NCI-H524 (cell line): ENCODE results near the gene SRC.

Experiments used
- DNase-seq, 2 experiments: peaks; one replicate each; lab custom pipeline; 2025; lab: John Stamatoyannopoulos, UW

The SRC gene

DNA sequence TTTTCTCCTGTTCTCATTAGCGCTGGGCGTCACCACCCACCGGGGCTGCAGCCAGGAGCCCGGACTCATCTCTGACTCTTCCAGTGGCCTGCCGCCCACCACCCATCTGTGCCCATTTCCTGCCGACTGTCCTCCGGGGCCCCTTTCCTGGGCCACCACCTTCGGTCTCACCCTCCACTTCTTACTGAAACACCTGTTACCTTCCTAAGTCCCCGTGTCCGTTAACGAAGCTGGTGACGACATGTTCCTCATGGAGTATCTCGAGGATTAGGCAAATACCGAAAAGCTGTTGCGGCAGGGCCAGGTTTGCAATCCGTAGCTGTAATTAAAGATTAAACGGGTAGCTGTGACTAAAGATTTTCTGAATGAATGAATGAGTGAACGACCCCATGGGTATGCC lies 80.2 kb downstream of the SRC start:
- peak; percentile 70 to 72 for DNase-seq

DNA sequence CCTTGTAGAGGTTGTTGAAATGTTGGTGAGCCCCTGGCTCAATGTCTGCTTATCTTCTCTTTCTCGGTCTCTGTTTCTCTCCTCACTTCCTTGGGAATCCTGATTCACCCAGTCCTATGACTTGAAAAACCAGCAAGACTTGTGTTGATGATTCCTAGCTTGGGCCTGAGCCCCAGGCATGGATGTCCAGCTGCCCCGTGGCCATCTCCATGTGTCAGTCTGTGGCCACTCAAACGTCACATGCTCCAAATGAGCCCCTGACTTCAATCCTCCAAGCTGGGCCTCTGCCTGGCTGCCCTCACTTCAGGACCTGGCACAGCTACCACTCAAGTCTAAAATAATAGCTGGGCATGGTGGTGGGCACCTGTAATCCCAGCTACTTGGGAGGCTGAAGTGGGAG lies 81.0 kb downstream of the SRC start:
- DNase-seq, result no peak

DNA sequence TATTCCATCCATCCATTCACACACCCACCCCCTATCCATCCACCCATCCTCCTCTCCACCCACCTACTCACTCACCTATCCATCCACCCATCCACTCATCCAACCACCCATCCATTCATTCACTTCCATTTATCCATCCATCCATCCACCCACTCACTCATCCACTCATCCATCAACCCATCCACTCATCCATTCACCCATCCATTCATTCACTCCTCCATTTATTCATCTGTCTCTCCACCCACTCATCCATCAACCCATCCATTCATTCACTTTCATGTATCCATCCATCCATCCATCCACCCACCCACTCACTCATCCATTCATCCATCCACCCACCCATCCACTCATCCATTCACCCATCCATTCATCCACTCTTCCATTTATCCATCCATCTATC lies 84.1 kb downstream of the SRC start:
- no peak for DNase-seq

DNA sequence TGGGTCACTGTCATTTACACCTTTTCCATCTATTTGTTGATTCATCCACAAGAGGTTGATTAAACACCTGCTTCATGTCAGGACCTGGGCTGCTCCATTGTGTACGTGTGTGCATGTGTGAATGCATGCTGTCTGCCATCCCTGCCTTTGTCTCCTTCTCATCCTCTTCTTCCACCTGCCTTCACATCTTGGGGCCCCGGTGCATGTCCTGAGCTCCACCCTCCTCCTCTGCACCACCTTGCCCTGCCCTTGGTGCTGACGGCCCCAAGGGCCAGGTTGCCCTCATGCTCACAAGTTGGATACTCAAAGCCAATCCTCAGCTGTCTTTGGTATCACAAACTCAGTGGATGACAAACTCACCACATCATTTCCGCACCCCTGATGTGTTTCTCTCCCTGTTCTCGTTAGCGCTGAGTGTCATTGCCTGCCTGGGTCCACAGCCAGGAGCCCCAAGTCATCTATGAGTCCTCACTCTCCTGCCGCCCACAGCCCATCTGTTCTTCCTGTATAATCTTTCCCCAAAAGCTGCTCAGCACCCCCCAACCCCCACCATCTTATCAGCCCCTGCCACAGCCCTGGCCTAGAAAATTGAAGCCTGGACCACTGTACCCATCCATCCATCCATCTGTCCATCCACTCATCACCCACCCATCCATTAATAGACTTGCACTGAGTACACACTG lies 85.0 kb downstream of the SRC start:
- no peak for DNase-seq

DNA sequence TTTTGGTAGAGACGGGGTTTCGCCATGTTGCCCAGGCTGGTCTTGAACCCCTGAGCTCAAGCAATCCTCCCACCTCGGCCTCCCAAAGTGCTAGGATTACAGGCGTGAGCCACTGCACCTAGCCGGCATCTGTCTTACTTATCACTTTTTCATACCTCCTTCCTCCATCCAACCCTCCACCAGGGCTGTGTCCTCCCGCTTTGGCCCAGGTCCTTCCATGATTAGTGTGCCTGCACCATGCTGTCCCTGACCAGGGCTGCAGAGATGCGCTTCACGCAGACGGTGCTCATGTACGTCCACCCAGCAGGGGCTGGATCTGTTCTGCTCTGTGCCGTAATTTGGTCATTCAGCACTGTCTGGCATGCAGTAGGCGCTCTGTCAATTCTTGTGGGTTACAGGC lies 85.8 kb downstream of the SRC start:
- no peak for DNase-seq

DNA sequence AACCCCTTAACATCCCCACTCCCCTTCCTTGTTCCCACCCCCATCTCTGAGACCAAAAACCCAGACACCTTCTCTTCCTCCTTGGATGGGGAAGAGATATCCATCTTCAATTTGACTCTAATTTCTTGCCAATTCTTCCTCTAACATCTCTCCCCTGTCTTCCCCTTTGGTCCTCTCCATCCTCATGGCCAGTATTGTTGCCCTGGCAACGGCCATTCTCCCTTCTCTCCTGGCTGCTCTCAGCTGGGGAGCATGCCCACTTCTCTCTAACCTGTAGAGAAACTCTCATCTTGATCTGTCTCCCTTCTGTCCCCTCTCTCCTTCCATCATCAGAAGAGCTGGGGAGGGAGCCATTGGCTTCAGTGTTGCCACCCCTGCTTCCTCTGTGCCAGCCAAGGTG lies 86.7 kb downstream of the SRC start:
- no peak for DNase-seq

DNA sequence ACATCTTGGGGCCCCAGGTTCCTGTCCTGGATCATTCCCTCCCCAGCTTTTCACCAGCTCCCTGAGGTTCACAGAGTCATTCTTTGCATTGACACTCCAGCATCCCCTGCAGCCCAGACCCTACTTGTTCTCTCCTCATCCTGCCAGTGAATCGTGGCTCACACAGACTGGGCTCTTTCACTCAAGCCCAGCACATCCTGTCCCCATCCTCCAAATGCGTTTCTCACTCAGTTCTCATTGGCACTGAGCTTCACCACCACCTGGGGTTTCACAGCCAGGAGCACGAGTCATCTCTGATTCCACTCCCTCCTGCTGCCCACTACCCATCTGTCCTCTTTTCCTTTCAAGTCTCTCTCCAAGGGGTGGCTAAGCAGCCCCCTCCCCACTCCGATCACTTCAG lies 89.7 kb downstream of the SRC start:
- no peak for DNase-seq

DNA sequence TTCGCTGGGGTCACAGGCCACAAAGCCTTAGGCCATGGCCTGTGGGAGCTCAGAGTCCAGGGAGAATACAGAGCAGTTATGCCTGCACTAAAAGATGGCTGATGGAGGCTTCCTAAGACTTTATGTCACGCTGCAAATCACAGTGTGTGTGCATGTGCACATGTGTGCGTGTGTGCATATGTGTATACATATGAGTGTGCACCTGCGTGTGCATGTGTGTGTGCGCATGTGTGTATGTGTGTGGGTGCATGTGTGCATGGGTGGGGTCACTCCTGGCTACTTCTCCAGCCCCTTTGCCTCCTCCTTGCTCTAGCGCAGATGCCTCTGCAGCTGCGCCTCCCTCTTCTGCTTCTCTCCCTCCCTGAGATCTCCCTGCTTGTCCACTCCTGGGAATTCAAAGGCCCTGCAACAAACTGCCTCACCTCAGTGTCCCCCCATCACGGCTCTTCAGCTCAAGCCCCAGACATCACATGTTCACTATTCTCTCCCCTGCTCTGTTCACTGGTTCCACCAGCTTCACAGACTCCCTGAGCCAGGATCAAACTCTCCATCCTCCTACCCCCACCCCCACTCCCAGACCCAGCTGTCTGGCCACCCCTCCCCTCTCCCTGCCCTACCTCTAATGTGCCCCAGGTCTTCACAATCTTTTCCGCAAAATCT lies 90.7 kb downstream of the SRC start:
- no peak for DNase-seq

DNA sequence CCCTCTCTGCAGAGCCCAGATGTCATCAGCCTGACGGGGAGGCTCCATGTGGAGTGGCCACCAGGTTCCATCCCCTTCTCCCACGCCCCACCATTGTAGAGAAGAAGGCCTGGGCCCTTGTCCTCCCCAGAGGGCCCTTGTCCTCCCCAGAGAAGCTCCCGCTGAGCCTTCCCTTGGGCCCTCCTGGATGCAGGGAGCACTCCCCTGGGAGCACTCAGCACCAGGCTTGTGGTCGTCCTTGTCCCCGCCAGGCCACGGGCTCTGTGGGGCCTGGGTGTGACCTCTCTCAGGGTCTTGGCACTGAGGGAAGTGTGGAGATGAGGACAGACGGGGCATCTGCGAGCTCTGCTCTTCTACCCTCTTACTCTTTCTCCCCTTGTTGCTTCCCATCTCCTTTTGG lies 91.7 kb downstream of the SRC start:
- no peak for DNase-seq

DNA sequence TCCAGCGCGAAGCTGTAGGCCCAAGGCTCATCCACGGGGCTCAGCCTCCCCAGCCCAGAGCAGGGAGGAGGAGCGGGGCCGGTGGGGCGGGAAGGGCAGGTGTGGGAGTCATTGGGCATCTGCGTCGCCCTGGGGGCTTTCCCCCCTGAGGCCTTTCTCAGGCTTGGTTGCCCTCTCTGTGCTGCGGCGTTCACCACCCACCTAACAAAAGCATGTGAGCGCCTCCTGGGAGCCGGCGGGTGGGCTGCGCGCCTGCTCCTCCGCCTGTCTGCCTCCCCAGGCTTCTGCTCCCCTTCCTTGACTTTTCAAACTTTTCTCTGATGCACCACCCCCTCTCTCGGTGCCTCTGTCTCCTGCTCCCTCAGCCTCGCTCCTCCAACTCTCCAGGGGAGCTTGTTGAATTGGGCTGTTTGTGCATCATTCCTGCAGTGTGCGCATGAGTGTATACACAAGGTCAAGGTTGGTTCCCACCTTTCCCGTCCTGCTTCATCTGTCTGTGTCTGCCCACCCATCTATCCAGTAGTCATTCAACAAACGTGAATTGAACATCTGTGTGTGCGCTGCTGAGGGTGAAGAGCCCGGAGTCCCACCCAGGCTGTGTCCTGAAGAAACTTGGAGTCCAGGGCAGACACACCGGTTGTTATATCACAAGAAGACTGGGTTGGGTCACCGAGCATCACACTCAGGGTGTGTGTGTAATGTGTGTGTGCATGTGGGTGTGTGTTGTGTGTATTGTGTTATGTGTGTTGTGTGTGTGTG lies 92.7 kb downstream of the SRC start:
- DNase-seq, result no peak

DNA sequence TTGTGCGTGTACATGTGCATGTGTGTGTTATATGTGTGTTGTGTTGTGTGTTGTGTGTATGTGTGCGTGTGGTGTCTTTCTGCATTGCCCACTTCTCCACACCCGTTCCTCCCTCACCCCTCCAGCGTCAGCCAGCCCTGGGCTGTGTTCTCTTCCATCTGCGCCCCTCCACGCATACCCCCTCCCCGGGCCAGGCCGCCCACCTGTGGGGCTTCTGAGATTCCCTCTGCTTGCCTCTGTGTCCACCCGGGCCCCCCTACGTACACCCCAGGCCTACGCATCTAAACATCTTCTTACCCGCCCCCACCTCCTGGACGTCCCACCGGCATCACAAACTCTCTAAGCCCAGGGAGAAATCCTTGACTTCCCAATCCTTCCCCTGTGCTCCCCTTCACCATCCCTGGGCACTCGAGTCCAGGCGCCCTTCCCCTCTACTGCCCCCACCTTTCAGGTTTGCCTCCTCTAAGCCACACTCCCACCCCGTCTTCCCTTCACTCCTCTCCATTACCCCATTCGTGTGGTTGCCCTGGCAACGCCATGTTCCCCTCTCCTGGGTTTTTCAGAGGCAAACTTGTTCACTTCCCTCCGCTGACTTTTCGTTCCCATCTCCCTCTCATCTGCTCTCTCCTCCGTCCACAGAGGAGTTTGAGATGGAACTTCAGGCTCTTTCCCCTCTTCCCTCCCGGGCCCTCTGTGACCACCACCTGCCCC lies 93.4 kb downstream of the SRC start:
- no peak for DNase-seq

DNA sequence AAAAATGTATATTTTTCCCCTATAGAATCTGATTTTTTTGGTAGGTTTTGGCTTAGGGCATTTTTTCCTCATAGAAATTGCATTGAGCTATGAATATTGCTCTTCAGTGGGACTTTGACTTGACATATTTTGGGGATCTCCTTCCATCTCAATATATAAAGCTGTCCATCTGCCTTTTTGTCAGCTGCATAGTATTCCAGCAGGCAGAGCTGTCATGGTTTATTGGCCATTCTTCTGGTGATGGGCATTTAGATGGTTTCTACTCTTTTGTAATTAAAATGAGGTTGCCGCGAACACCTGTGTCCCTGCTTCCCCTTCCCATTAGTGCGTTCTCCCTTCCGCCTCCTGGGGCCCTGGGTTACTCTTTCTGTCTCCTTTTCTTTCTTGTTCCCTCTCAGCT lies 95.1 kb downstream of the SRC start:
- DNase-seq, result no peak

DNA sequence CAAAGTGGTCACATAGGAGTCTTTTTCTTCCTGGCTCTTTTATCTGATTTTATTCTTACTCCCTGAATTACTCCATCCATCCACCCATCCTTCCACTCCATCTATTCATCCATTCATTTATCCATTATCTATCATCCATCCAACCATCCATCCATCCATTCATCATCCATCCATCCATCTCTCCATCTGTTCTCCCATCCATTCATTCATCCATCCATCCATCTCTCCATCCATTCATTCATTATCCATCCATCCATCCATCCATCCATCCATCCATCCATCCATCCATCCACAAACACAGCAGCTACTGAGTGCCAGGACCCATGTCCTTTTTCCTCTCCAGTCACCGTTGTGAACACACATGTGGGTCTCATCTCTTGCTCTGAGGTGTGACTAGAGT lies 96.6 kb downstream of the SRC start:
- no peak for DNase-seq

DNA sequence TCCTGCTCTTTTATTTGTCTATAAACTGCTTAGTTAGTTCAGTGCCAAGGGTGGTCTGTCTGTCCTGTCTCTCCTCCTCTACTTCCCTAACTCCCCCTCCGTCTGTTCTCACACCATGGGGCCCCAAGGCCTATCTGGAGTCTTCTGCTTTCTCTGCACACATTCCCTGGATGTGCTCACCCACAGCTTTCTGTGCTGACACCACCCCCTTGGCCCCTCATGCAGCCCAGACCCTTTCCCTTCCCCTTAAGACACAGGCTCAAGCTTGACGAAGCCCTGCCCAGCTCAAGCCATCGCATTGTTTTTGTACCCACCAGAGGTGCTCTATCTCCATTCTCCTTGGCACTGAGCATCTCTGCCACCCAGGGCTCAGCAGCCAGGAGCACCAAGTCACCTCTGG lies 97.0 kb downstream of the SRC start:
- DNase-seq, result no peak

DNA sequence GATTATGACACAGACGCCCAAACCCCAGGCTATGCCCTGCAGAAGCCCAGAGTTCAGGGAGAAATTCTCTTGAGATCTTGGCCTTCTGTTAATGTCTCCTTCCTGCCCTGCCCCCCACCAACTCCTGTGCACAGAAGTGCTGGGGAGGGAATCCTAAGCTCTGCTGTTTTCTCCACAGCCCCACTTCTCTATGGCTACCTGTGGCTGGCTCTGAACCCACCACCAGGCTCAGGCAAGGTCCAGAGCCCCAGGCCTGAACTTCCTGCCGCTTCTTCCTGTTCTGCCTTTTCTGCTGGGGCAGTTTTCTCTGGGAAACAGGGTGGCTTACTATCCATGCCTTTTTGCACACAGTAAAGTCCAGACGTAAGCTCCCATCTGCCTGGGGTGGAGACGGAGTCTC lies 97.7 kb downstream of the SRC start:
- DNase-seq, result no peak

DNA sequence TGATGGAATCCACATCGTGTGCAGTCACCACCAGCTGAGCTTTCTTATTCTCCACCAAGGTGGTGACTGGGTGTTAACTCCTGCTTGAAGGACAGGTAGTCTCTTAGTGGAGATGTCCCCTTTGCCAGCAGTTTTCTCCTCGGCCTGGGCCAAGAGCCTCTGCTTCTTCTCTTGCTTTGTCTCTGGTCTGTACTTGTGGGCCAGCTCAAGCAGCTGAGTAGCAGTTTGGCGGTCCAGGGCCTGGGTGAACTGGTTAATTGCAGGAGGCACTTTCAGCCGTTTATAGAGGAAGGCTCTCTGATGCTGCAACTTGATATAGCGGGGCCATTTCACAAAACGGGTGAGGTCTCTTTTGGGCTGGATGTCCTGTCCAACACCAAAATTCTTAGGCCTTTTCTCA lies 99.1 kb downstream of the SRC start:
- no peak for DNase-seq

DNA sequence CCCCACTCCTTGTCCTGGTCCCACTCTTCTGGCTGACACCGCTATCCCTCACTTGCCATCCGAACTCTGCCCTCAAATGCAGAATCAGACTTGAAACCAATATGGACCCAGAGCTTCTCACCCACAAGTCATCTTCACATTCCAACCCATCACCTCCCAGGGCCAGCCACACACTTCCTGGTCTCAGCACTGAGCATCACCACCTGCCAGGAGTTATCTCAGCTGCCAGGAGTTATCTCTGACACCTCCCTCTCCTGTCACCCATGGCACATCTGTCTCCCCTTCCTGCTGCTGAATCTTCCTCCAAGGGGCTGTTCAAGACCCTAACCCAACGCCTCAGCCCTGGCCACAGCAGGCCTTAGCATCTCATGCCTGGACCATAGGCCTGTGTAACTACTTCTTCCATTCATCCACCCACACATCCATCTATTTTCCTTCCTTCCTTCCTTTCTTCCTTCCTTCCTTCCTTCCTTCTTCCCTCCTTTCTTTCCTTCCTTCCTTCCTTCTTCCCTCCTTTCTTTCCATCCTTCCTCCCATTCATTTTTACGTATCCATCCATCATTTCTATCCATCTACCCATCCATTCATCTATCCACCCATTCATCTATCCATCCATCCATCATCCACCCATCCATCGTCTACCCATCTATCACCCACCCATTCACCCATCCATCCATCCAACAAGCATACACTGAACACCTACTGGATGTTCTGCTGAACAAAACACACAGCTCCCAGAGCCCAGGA lies 100.5 kb downstream of the SRC start:
- no peak for DNase-seq

DNA sequence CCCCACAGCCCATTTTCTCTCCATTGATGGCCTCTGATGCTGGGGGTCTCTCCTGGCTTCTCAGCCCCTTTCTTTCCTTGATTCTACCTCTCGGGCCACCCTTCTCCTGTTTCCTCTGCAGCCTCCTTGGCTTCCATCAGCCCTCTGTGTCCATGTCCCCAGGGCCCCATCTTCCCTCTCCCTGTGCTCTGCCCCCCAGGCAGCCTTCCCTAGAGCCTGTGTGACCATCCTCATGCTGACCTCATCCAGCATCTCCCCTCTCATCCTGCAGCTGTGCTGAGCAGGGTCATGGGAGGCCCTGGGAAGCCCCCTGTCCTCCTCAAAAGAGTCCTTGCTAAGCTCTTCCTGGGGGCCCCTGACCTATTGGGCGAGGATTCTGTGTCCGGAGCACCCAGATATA lies 101.7 kb downstream of the SRC start:
- no peak for DNase-seq

DNA sequence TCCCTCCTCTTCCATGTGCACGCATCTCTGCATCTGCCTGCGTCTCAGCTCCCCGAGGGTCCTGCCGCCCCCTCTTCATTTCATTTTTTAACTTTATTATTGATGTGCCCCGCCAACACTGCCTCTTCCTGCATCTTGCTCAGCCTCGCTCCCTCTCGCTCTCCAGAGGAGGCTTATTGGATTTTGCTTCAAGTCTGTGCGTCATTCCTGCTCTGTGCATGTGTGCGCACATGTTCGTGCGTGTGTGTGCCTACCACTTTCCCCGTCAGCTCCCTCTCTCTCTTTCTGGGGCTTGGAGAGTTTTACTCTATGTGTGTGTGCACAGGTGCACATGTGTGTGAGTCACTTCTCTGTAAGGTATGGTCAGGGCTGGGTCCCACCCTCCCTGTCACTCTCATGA lies 103.3 kb downstream of the SRC start:
- DNase-seq, result no peak

DNA sequence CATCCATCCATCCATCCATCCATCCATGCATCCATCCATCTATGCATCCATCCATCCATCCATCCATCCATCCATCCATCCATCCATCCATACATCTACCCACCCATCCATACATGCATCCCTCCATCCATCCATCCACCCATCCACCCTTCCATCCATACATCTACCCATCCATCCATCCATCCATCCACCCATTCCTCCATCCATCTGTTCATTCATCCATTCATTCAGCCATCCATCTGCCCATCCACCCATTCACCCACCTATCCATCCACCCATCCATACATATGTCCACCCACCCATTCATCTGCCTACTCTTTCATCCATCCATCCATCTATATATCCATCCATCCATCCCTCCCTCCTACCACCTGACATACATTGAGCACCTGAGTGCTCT lies 104.4 kb downstream of the SRC start:
- DNase-seq, result no peak

DNA sequence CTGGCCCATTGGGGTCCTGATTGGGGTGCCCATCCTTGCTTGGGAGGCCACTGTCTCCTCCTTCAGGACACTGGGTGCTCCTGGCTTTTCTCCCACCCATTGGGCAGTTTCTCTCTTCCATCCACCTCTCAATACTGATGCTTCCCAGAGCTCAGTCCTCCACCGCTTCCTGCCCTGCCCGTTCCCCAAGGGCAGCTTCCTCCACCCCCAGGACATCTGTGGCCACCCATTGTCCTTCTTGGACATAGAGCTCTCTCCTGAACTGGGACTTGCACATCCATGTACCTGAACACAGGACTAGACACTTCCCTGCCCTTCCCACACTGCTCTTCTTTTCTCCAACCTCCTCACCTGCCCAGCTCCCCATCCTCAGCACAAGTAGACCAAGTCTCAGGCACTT lies 105.7 kb downstream of the SRC start:
- no peak for DNase-seq

DNA sequence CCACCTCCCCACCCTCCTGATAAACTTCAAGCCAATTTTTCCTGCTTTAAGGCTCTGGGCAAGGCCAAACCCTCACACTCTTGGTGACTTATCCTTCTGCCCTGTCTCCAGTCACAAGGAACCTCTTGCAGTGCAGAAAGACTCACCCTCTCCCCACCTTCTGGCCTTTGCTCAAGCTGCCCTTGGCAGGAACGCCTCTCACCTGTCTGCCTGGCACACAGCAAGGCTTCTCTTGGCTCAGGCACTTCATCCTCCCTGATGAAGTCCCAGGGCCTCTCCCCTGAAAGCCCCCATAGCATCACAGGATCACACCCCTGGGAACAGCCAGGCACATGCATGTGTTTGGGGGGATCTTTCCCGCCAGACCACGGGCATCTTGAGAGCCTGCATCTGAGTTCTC lies 106.3 kb downstream of the SRC start:
- no peak for DNase-seq
